HPDE6-E6E7 (cell line): Measurements from ENCODE around the gene KLK6.
A peak's percentile ranks its signal among the peaks of the same experiment; 100 is the strongest.

Experiments used
- DNase-seq: peaks from one replicate; pipeline ENCODE4 v3.0.0; 2011; ENCODE audit warnings: missing footprints; ENCODE audit errors: extremely low spot score

Gene KLK6

GRCh38 chr19:50952910-50953309, 16.5 kb downstream of the KLK6 start, which contains the start of gene KLK5:
Gene KLK5, minus strand, starts transcription at chr19:50953038. Its CDS starts 381 bp downstream, at chr19:50952657.
- DNase-seq, result no peak

GRCh38 chr19:50949861-50950260, 19.5 kb downstream of the KLK6 start:
- no peak for DNase-seq

DNA sequence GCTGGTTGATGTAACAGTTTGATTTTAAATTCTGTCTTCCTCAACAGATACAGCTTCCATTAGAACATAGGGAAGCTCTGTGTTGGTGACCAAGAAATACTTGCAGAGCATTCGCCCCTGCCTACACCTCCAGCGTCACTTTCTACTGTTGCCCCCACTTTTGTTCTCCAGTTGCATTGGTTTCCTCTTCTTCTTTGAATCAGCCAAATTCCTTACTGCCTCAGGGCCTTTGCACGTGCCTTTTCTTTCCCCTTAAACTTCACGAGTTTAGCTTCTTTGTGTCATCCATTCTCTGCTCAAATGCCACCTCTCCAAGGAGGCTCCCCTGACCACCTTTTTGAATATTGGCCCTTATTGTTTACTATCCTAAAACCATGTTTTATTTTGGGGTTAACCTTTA, 22.3 kb downstream of the KLK6 start:
- no peak for DNase-seq

GRCh38 chr19:50944795-50945194, 24.6 kb downstream of the KLK6 start:
- DNase-seq, result no peak

GRCh38 chr19:50943074-50943828, 26.1 kb downstream of the KLK6 start:
- DNase-seq, result no peak

GRCh38 chr19:50939596-50939995, 29.8 kb downstream of the KLK6 start:
- DNase-seq, result no peak

DNA sequence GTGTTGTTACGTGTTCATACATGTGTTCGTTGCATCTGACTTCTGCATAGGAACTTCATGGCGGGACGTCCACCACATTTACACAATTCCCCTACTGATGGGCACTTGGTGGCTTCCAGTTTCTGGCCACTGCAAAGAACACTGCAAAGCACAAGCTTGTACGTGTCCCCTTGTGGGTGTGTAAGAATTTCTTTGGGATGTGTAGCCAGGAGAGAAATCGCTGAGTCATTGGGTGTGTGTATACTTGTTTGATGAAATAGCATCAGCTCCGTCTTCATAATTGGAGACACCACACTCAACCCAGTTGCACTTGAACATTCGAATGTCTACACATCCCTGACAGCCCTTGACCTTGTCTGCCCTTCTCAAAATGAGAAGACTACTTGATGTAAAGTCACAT, 35.8 kb downstream of the KLK6 start:
- no peak for DNase-seq

GRCh38 chr19:50932690-50933083, 36.7 kb downstream of the KLK6 start:
- no peak for DNase-seq

- DNase-seq, result peak; percentile 69
These were observed 37.2 kb downstream of the KLK6 start for GRCh38 chr19:50932018-50932689.

- DNase-seq, result no peak
These were observed 38.4 kb downstream of the KLK6 start for GRCh38 chr19:50931023-50931422.

DNA sequence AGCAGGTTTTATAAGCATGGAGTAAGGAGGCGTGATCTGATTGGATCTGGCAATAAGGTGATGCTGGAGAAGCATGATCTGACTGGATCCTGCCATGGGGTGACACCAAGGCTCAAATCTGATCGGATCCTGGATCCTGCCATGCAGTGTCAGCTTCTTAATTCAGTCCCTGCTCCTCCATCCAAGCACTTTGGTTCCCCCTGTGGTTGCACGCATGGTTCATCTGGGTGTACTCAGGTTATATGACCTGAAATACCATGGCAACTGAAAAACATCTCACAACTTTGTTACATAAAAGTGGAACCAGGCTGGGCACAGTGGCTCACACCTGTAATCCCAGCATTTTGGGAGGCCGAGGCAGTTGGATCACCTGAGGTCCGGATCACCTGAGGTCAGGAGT, 40.6 kb downstream of the KLK6 start:
- no peak for DNase-seq

DNA sequence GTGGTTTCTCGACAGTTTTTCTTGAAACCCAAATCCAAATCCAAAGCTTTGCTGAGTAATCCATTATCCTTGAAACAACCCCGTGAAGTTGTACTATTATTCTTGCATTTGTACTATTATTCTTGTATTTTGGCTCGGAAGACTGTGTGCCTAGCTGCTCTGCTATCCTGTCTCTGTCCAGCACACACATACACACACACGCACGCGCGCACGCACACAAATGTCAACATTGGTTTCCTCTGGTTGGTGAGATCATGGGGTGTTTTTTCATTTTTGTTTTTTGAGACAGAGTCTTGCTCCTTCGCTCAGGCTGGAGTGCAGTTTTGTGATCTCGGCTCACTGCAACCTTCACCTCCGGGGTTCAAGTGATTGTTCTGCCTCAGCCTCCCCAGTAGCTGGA, 43.2 kb downstream of the KLK6 start:
- DNase-seq, result no peak

DNA sequence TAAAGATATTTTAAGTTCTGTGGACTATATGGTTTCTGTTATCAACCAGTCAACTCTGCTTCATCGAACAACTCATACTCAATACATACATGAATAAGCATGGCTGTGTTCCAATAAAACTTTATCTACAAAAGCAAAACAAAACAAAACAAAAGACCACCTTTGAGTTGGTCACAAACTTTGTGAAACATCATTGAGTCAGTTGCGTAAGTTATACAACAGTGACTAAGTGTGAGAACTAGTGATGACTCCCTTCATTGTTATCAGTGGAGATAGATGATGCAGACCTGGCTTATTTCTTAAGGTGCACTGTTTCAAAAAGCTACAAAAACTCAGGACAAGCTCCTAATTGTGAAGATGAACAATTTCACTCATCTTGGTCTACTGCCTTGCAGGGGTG, 43.7 kb downstream of the KLK6 start:
- DNase-seq, result no peak

GRCh38 chr19:50924586-50924985, 44.8 kb downstream of the KLK6 start:
- DNase-seq, result no peak

- peak; percentile 88 for DNase-seq
These were observed 47.0 kb downstream of the KLK6 start for GRCh38 chr19:50922317-50922853.

DNA sequence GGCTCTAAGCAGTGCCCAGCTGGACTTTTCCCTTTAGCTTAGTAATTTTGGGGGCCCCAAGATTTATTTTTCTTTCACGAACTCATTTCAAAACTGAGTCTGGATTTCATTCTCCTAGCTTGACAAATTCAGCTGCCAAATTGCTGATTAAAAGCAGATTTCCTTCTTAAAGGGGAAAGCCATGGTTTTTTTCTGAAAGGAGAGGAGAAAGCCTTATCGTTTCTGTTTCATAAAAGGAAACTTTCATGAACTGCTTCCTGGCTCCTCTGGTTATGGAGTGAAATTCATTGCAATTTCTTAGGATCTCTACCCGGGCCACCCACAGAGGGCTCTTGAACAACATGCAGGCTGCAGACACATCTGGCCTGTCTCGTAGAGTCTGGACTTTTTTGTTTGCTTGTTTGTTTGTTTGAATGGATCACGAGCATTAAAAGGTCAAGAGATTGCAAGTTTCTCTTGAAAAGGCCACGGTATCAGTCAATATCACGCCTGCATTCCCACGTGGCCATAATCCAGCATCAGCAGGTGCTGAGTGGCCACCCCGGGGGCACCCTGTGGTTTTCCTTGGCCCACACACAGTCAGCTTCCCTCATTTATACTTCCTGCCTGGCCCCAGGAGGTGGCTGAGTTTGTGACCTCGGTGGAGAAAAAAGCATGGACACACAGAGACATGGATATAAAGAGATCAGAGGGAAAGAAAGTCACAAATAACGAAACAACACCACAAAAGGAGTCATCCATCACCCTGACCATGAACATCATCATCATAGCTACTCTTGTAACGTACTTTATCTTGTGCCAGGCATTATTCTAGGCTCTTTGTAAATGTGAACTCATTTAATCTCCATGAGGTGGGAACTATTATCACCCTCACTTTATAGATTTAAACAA, 47.7 kb downstream of the KLK6 start:
- no peak for DNase-seq

DNA sequence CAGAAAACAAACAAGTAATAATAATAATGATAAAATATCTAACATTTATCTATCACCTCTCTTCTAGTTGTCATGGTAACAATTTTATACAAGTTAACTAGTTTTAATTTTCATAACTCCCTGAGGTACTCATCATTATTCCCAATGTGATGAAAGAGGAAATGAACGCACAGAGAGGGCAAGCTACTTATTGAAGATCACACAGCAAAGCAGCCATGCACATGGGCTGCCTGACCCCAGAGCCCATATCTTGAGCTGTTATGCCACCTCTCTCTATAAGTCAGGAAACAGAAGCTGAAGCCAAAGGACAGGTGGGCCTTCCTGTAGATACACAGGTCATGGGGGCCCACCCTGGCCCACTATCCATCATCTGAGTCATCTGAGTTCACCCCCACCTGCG, 53.3 kb downstream of the KLK6 start:
- no peak for DNase-seq

DNA sequence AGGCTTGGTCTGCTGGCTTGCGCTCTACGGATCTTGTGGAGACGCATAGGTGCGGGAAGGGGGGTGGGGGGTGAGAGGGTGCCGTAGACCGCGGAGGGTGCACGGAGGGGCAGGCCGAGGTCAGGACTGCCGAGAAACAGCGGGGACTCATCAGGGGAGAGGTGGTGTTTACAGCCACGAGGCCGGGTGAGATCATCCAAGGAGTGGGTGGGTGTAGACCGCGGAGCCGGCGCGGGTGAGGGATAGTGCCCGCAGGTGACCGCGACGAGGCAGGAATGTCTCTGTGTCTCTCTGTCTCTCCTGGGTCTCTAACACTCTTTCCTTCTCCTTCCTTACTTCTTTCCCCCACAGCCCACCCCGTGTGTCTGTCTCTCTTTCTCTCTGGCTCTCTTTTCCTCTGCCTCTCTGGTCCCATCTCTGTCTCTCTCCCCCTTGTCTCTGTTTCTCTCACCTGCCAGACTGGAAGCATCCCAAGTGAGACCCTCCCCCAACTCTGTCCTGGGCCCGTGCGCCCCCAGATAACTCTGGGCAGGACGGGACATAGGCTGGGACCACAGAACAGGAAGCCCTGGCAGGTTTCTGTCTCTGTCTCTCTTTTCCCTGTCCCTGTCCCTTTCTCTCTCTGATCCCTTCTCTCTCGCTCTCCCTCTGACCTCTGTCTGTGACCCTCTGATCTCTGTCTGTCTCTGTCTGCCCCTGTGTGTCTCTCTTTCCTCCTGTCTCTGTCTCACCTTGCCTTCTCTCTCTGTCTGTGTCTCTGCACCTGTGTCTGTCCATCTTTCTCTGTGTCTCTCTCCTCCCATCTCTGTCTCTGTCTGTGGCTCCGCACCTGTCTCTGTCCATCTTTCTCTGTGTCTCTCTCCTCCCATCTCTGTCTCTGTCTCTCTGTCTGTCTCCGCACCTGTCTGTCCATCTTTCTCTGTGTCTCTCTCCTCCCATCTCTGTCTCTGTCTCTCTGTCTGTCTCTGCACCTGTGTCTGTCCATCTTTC, 56.4 kb downstream of the KLK6 start:
- no peak for DNase-seq

DNA sequence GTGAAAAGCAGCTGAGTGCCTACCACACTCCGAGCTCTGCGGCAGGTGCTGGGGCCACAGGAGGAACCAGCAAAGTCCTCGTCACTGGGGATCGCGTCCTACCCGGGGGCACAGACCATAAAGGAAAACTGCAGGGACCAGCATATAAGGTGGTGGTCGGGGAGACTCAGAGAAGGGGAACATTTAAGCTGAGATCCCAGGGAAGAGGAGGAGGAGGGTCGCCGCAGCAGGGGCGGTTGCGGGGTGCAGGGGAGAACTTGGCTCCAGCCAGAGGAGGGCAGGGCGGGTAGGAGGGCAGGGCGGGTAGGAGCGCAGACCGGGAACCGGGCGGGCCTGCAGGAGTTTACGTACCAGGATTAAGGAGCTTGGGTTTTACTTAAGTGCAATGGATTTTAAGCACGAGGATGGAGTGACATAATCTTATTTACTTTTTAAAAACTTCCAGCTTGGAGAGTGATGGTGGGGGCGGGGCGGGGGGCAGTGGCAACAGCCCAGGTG, 57.2 kb downstream of the KLK6 start:
- DNase-seq, result no peak

DNA sequence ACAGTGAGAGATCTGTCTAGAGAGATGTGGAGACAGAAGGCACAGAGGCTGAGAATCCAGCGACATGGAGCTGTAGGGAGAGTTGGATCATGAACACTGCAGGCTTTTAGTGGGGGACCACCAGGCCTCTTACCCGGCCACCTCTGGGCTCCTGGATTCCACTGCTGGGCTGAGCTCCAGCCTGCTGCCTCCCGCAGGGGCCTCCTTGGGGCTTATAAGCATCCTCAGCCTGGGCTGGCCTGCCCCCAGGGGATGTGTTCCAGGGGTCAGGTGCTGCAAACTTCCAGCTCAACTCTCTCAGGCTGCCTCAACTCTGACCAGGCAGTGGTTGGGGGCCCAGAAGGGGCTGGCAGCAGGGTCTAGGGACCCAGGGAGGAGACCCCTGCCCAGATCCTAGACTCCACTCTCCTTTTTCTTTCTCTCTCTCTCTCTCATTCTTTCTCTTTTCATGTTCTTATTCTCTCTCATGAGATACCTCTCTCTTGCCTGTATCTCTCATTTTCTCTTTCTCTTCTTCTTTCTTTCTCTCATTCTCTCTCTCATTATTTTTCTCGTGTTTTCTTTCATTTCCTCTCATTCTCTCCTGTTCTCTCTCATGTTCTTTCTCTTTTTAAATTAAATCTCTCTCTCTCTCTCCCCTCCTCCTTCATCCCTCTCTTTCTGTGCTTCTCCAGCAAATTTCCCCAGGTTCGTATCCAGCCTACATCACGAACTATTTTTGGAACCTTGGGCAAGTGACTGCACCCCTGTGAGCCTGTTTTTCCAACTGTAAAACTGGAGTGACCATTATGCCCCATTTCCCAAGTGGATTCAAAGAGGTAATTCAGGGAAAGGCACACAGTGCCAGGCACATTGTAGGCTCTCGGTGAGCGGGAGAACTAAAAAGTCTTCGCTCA, 57.9 kb downstream of the KLK6 start, which contains the start of gene KLK4:
Gene KLK4 (minus strand): TSS at position 190 of the 896 bp plus-strand sequence. CDS start 657 bp downstream, outside the sequence.
- DNase-seq, result no peak
